HEK293 (cell line): ENCODE measurements around the gene CREB3L1.
A peak's percentile ranks its signal among the peaks of the same experiment; 100 is the strongest.

Experiments
- BCL11B ChIP-seq: fragments of 450-650 bp; formaldehyde crosslinking; IDR thresholded peaks from 2 replicates; pipeline ENCODE4 v1.5.1; 2016; ENCODE audit warnings: low read depth, missing biosample characterization, missing genetic modification characterization
- GLI2 ChIP-seq: fragments of 450-650 bp; formaldehyde crosslinking; IDR thresholded peaks from 2 replicates; pipeline ENCODE4; 2017; ENCODE audit warnings: missing biosample characterization, missing genetic modification characterization, low read depth, borderline replicate concordance
- KLF1 ChIP-seq: fragments of 450-650 bp; formaldehyde crosslinking; IDR thresholded peaks from 2 replicates; pipeline ENCODE4 v1.5.1; 2016; ENCODE audit warnings: missing biosample characterization, missing genetic modification characterization
- KLF9 ChIP-seq: fragments of 450-650 bp; formaldehyde crosslinking; IDR thresholded peaks from 2 replicates; pipeline ENCODE4 v1.5.1; 2016; ENCODE audit warnings: missing biosample characterization, missing genetic modification characterization, low read depth
- OVOL3 ChIP-seq: fragments of 450-650 bp; formaldehyde crosslinking; IDR thresholded peaks from 2 replicates; pipeline ENCODE4 v1.5.1; 2016; ENCODE audit warnings: missing biosample characterization, missing genetic modification characterization
- PBX3 ChIP-seq: sonication (generic); formaldehyde crosslinking; IDR thresholded peaks from 2 replicates; pipeline ENCODE4 v1.8.1; 2022; ENCODE audit warnings: mild to moderate bottlenecking, moderate library complexity, missing genetic modification reagents
- RBAK ChIP-seq: fragments of 450-650 bp; formaldehyde crosslinking; IDR thresholded peaks from 2 replicates; pipeline ENCODE4 v1.5.1; 2016; ENCODE audit warnings: missing biosample characterization, missing genetic modification characterization
- SP2 ChIP-seq: fragments of 450-650 bp; formaldehyde crosslinking; IDR thresholded peaks from 2 replicates; pipeline ENCODE4 v1.5.1; 2016; ENCODE audit warnings: missing biosample characterization, missing genetic modification characterization
- ZBTB7A ChIP-seq: fragments of 450-650 bp; formaldehyde crosslinking; IDR thresholded peaks from 2 replicates; pipeline ENCODE4 v1.5.1; 2016; ENCODE audit warnings: low read depth, missing biosample characterization, missing genetic modification characterization
- ZFP37 ChIP-seq: fragments of 450-650 bp; formaldehyde crosslinking; IDR thresholded peaks from 2 replicates; pipeline ENCODE4 v1.5.1; 2016; ENCODE audit warnings: missing biosample characterization, missing genetic modification characterization
- ZFP41 ChIP-seq: fragments of 450-650 bp; formaldehyde crosslinking; IDR thresholded peaks from 2 replicates; pipeline ENCODE4 v1.5.1; 2016; ENCODE audit warnings: missing biosample characterization, missing genetic modification characterization, borderline replicate concordance
- ZIC2 ChIP-seq: fragments of 450-650 bp; formaldehyde crosslinking; IDR thresholded peaks from 2 replicates; pipeline ENCODE4 v1.5.1; 2016; ENCODE audit warnings: missing biosample characterization, missing genetic modification characterization
- ZNF114 ChIP-seq: fragments of 450-650 bp; formaldehyde crosslinking; IDR thresholded peaks from 2 replicates; pipeline ENCODE4 v1.5.0; 2017; ENCODE audit warnings: missing biosample characterization, missing genetic modification characterization
- ZNF157 ChIP-seq: fragments of 450-650 bp; formaldehyde crosslinking; IDR thresholded peaks from 2 replicates; pipeline ENCODE4 v1.5.1; 2016; ENCODE audit warnings: missing biosample characterization, missing genetic modification characterization
- ZNF211 ChIP-seq: fragments of 450-650 bp; formaldehyde crosslinking; IDR thresholded peaks from 2 replicates; pipeline ENCODE4 v1.5.1; 2016; ENCODE audit warnings: low read depth, missing biosample characterization, missing genetic modification characterization
- ZNF311 ChIP-seq: fragments of 450-650 bp; formaldehyde crosslinking; IDR thresholded peaks from 2 replicates; pipeline ENCODE4 v1.5.1; 2017; ENCODE audit warnings: missing biosample characterization, missing genetic modification characterization, borderline replicate concordance
- ZNF488 ChIP-seq: fragments of 450-650 bp; formaldehyde crosslinking; IDR thresholded peaks from 2 replicates; pipeline ENCODE4 v1.5.1; 2016; ENCODE audit warnings: missing biosample characterization, missing genetic modification characterization
- ZNF513 ChIP-seq: fragments of 450-650 bp; IDR thresholded peaks from 2 replicates; pipeline ENCODE4 v1.5.1; 2018; ENCODE audit warnings: missing biosample characterization, missing genetic modification characterization
- ZNF521 ChIP-seq: fragments of 450-650 bp; formaldehyde crosslinking; IDR thresholded peaks from 2 replicates; pipeline ENCODE4 v1.5.1; 2017; ENCODE audit warnings: missing biosample characterization, mild to moderate bottlenecking, missing genetic modification characterization
- ZNF529 ChIP-seq: fragments of 450-650 bp; formaldehyde crosslinking; IDR thresholded peaks from 2 replicates; pipeline ENCODE4 v1.5.1; 2017; ENCODE audit warnings: missing genetic modification characterization, missing biosample characterization; ENCODE audit not compliant: insufficient replicate concordance
- ZNF629 ChIP-seq: fragments of 450-650 bp; formaldehyde crosslinking; IDR thresholded peaks from 2 replicates; pipeline ENCODE4 v1.5.1; 2017; ENCODE audit warnings: missing biosample characterization, missing genetic modification characterization
- ZNF658 ChIP-seq: fragments of 450-650 bp; formaldehyde crosslinking; IDR thresholded peaks from 2 replicates; pipeline ENCODE4; 2016; ENCODE audit warnings: missing biosample characterization, missing genetic modification characterization
- ZNF837 ChIP-seq: fragments of 450-650 bp; formaldehyde crosslinking; IDR thresholded peaks from 2 replicates; pipeline ENCODE4 v1.5.1; 2016; ENCODE audit warnings: missing biosample characterization, missing genetic modification characterization
- TF ChIP-seq, protein P1 (sequence below): fragments of 450-650 bp; formaldehyde crosslinking; IDR thresholded peaks from 2 replicates; pipeline ENCODE4 v1.5.1; 2017; ENCODE audit warnings: missing biosample characterization, missing genetic modification characterization
- TF ChIP-seq, protein P2 (sequence below): fragments of 450-650 bp; formaldehyde crosslinking; IDR thresholded peaks from 2 replicates; pipeline ENCODE4 v1.5.1; 2016; ENCODE audit warnings: missing biosample characterization, missing genetic modification characterization, borderline replicate concordance
- TF ChIP-seq, protein P3 (sequence below): fragments of 450-650 bp; formaldehyde crosslinking; IDR thresholded peaks from 2 replicates; pipeline ENCODE4 v1.5.1; 2016; ENCODE audit warnings: missing biosample characterization, missing genetic modification characterization

The CREB3L1 gene

DNA sequence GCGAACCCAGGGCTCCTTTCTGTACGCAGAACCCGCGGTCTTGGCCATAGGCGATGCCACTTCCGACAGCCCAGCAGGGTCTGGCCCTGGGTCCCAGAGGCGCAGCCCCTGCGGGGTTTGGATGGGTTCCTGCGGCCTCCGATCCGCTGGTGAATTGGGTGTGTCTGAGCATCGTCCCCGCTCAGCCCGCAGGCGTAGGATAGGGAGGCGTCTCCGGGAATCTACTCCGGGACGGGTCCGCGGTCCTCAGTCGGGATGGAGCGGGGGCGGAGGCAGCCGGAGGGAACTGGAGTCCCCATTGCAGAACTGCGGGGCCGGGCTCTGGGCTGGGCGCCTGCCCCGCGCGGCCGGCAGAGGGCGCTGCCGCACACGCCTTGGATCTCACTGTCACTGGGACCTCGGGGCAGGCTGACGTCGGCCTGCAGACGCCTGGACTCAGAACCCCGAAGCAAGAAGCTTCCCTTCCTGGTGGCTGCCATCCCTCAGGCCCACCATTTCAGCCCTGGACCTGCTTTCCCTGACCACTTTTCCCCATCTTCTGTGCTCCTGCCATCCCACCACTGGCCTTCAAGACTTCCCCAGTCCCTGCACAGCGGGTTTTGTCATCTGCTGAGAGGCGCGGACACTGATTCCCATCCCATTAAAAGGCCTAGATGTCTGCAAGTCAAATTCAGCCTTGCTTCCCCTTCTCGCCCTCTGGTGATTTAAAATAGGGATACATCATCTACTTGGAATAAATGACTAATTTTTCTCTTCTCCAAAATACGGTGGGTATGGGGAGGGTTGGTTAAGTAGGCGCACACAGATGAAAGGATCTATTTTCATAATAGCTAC is 38.3 kb upstream of the CREB3L1 start (continued):
- TF ChIP-seq, protein P1, sequence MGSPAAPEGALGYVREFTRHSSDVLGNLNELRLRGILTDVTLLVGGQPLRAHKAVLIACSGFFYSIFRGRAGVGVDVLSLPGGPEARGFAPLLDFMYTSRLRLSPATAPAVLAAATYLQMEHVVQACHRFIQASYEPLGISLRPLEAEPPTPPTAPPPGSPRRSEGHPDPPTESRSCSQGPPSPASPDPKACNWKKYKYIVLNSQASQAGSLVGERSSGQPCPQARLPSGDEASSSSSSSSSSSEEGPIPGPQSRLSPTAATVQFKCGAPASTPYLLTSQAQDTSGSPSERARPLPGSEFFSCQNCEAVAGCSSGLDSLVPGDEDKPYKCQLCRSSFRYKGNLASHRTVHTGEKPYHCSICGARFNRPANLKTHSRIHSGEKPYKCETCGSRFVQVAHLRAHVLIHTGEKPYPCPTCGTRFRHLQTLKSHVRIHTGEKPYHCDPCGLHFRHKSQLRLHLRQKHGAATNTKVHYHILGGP (tag by site-specific recombination): no peak
- TF ChIP-seq ZNF513 (no peak), ZNF211 (tag by site-specific recombination) (no peak), ZBTB7A (no peak), ZFP37 (tag by site-specific recombination) (peak; percentile 71), ZNF521 (no peak), KLF9 (tag by site-specific recombination) (peak; percentile 64; the same call in 1 of the 2 replicates), ZNF658 (tag by site-specific recombination) (no peak), ZNF529 (tag by site-specific recombination) (no peak), OVOL3 (no peak), PBX3 (CRISPR knock-in tag) (no peak), KLF1 (tag by site-specific recombination) (no peak; the same call in 1 of the 2 replicates), ZNF488 (no peak), GLI2 (tag by site-specific recombination) (no peak), ZFP41 (tag by site-specific recombination) (no peak), ZNF311 (no peak), ZNF157 (tag by site-specific recombination) (no peak), ZNF629 (no peak), ZNF837 (tag by site-specific recombination) (no peak), ZIC2 (tag by site-specific recombination) (peak; percentile 28; the same call in 1 of the 2 replicates), BCL11B (tag by site-specific recombination) (no peak), SP2 (tag by site-specific recombination) (peak; percentile 62), ZNF114 (tag by site-specific recombination) (no peak), RBAK (no peak)
- TF ChIP-seq, protein P2, sequence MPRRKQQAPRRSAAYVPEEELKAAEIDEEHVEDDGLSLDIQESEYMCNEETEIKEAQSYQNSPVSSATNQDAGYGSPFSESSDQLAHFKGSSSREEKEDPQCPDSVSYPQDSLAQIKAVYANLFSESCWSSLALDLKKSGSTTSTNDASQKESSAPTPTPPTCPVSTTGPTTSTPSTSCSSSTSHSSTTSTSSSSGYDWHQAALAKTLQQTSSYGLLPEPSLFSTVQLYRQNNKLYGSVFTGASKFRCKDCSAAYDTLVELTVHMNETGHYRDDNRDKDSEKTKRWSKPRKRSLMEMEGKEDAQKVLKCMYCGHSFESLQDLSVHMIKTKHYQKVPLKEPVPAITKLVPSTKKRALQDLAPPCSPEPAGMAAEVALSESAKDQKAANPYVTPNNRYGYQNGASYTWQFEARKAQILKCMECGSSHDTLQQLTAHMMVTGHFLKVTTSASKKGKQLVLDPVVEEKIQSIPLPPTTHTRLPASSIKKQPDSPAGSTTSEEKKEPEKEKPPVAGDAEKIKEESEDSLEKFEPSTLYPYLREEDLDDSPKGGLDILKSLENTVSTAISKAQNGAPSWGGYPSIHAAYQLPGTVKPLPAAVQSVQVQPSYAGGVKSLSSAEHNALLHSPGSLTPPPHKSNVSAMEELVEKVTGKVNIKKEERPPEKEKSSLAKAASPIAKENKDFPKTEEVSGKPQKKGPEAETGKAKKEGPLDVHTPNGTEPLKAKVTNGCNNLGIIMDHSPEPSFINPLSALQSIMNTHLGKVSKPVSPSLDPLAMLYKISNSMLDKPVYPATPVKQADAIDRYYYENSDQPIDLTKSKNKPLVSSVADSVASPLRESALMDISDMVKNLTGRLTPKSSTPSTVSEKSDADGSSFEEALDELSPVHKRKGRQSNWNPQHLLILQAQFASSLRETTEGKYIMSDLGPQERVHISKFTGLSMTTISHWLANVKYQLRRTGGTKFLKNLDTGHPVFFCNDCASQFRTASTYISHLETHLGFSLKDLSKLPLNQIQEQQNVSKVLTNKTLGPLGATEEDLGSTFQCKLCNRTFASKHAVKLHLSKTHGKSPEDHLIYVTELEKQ (tag by site-specific recombination): no peak
- TF ChIP-seq, protein P3, sequence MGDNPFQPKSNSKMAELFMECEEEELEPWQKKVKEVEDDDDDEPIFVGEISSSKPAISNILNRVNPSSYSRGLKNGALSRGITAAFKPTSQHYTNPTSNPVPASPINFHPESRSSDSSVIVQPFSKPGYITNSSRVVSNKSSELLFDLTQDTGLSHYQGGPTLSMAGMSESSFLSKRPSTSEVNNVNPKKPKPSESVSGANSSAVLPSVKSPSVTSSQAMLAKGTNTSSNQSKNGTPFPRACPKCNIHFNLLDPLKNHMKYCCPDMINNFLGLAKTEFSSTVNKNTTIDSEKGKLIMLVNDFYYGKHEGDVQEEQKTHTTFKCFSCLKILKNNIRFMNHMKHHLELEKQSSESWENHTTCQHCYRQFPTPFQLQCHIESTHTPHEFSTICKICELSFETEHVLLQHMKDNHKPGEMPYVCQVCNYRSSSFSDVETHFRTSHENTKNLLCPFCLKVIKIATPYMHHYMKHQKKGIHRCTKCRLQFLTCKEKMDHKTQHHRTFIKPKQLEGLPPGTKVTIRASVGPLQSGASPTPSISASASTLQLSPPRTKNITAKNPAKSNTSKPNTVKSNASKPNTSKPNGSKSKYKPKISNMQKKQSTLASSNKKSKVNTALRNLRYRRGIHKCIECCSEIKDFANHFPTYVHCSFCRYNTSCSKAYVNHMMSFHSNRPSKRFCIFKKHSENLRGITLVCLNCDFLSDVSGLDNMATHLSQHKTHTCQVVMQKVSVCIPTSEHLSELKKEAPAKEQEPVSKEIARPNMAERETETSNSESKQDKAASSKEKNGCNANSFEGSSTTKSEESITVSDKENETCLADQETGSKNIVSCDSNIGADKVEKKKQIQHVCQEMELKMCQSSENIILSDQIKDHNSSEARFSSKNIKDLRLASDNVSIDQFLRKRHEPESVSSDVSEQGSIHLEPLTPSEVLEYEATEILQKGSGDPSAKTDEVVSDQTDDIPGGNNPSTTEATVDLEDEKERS: no peak
